Activated CD4-positive, alpha-beta T cell treated with anti-CD3 and anti-CD28 coated beads for 36 hours (primary cell): ENCODE results near the gene SMIM13. TPM values are rescaled to one million over a fixed set of nuclear protein-coding genes. Genes with fewer than 3 reads are reported as not detected.

ENCODE experiments used
- ATAC-seq: fragments of 200-7000 bp; cut with Tn5 transposase; one replicate; pipeline ENCODE4 v1.10.0; 2021; ENCODE audit warnings: mild to moderate bottlenecking, moderate library complexity
- CTCF ChIA-PET: fragments of 350-600 bp; sonication (Branson Sonifier 250); formaldehyde crosslinking; loops from one replicate; lab custom pipeline; 2021; ENCODE audit warnings: antibody characterized with exemption; lab: Charles Lee
- POLR2A ChIA-PET: fragments of 350-600 bp; sonication (Branson Sonifier 250); formaldehyde crosslinking; loops from one replicate; lab custom pipeline; 2021; ENCODE audit warnings: antibody characterized with exemption, inconsistent platforms; lab: Charles Lee
- DNase-seq: peaks from one replicate; pipeline ENCODE4 v3.0.0-alpha.2; 2020
- H3K27ac Mint-ChIP-seq: one replicate; pipeline ENCODE4 v1.8.0; 2021; ENCODE audit warnings: mixed read lengths
- H3K27me3 Mint-ChIP-seq: one replicate; pipeline ENCODE4 v1.8.0; 2021; ENCODE audit warnings: mixed read lengths
- H3K36me3 Mint-ChIP-seq: one replicate; pipeline ENCODE4 v1.8.0; 2021; ENCODE audit warnings: low read depth, mixed read lengths
- H3K4me1 Mint-ChIP-seq: one replicate; pipeline ENCODE4 v1.8.0; 2021; ENCODE audit warnings: mixed read lengths
- H3K4me3 Mint-ChIP-seq: one replicate; pipeline ENCODE4 v1.8.0; 2021; ENCODE audit warnings: mild to moderate bottlenecking, moderate library complexity, mixed read lengths
- H3K9me3 Mint-ChIP-seq: one replicate; pipeline ENCODE4 v1.8.0; 2021; ENCODE audit warnings: low read depth, mixed read lengths
- intact Hi-C, 2 experiments: fragments of 100-400 bp; cut with DNase I in 1 of 2; cut with micrococcal nuclease in 1 of 2; formaldehyde crosslinking; loops; one replicate each; pipeline versions ENCODE4 v1.14.2 to v1.15.1; 2022 to 2024; cut with DNase I, micrococcal nuclease
- total RNA-seq, 2 experiments: library from RNA; stranded (reverse); gene quantifications; one replicate each; pipeline ENCODE4 v1.2.3, GENCODE V29; 2021

SMIM13 gene
- total RNA-seq, 2 experiments from 2014 or later, result 6.3 to 7.9 TPM

DNA sequence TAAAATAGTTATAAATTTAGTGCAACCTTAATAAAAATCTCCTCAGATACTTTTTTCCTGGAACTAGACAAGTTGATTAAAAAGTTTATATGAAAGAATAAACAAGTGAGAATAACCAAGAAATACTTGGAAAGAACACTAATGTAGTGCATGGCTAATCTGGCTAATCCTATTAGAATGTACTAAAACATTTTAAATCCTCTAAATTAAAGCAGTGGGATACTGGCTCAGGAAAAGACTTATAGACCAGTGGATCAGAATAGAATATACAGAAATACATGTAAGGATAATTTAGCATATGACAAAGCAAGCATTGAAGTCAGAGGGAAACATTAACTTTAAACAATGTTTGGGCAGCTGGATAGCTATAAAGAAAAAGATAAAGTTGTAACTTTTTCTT, 58.9 kb downstream of the SMIM13 start:
- no peak for DNase-seq
- ChIA-PET CTCF (interaction anchor here (1.0 to 2.4 kb wide), 2 partner anchors 307 to 344 kb away, joined by 3 to 14 read pairs; no protein-coding TSS in a partner anchor), POLR2A (no interaction called here)
- Mint-ChIP-seq H3K27ac (no peak overlapping the region), H3K9me3 (no peaks in the 10 kb centered on the region), H3K36me3 (no peaks in the 10 kb centered on the region), H3K4me3 (no peak overlapping the region), H3K4me1 (peaks cover 8% of the 10 kb centered on the region), H3K27me3 (peaks cover 11% of the 10 kb centered on the region)
- intact Hi-C loops, result loop anchor here in 1 of 2 experiments (5.0 kb wide), 1 partner anchor 200 kb away; no protein-coding TSS in a partner anchor
- ATAC-seq, result no peak

DNA sequence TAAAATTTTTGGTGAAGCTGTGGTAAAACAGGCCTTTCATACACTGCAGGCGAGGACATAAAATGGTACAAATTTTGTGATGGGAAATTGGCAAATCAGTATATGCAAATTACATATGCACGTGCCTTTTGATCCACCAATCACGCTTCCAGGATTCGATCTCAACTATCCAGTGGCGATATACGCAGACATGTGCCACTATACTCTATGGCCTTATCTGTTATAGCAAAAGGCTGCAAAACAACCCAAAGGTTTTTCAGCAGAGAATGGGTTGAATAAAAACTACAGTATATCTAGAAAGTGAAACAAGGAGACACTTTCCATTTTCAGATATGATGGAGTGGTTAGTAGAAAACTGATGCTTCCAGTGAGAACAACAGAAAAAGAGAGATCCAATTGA, 59.8 kb downstream of the SMIM13 start:
- ChIA-PET POLR2A (no interaction called here), CTCF (no interaction called here)
- peak overlapping the region; percentile 61 for H3K4me3 Mint-ChIP-seq
- H3K4me1 Mint-ChIP-seq, result peaks cover 8% of the 10 kb centered on the region
- H3K27me3 Mint-ChIP-seq, result peaks cover 11% of the 10 kb centered on the region
- H3K27ac Mint-ChIP-seq, result no peak overlapping the region
- no peaks in the 10 kb centered on the region for H3K36me3 Mint-ChIP-seq
- no peaks in the 10 kb centered on the region for H3K9me3 Mint-ChIP-seq
- intact Hi-C loops, result loop anchor here in 1 of 2 experiments (5.0 kb wide), 1 partner anchor 201 kb away; no protein-coding TSS in a partner anchor
- peak; percentile 23 for ATAC-seq
- DNase-seq, result no peak

DNA sequence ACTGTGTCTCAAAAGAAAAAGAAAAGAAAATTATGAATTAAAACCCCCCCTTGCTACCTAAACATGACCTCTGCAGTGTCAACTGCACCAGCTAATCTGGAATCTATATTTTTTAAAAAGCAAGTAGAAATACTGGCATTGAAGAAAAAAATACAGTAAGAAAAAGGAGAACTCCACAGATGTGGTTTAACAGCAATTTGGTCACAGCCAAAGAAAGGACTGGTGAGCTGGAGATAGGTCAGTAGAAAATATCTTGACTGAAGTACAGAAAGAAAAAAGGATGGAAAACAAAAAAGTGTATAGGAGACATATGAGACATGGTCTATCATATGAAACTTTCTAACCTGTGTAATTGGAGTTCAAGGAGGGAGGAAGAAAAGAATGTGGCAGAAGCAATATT, 62.0 kb downstream of the SMIM13 start:
- Mint-ChIP-seq H3K4me1 (peaks cover 8% of the 10 kb centered on the region), H3K9me3 (no peaks in the 10 kb centered on the region), H3K27ac (no peak overlapping the region), H3K27me3 (peaks cover 11% of the 10 kb centered on the region), H3K4me3 (no peak overlapping the region), H3K36me3 (no peaks in the 10 kb centered on the region)
- no peak for ATAC-seq
- DNase-seq, result no peak
- intact Hi-C loops, result no loop called here
- CTCF ChIA-PET, result interaction anchor here (1.1 to 2.0 kb wide), 2 partner anchors 16 to 340 kb away, joined by 3 to 7 read pairs; no protein-coding TSS in a partner anchor
- POLR2A ChIA-PET, result no interaction called here

DNA sequence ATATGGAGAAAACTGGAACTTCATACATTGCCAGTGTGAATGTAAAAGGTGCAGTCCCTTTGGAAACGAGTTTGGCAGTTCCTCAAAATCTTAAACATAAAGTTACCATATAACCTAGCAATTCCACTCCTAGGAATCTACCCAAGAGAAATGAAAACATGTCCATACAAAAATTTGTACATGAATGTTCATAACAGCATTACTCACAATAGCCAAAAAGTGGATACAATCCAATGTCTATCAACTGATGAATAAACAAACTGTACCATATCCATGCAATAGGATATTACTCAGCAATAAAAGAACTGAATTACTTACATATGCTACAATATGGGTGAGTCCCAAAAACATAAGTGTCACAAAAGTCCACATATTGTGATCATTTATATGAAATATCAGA, 66.6 kb downstream of the SMIM13 start:
- Mint-ChIP-seq H3K27ac (no peak overlapping the region), H3K27me3 (peaks cover 4% of the 10 kb centered on the region), H3K9me3 (no peaks in the 10 kb centered on the region), H3K4me1 (peaks cover 11% of the 10 kb centered on the region), H3K36me3 (no peaks in the 10 kb centered on the region), H3K4me3 (no peak overlapping the region)
- ChIA-PET CTCF (no interaction called here), POLR2A (no interaction called here)
- ATAC-seq (no peak), DNase-seq (no peak)
- intact Hi-C loops, result no loop called here

DNA sequence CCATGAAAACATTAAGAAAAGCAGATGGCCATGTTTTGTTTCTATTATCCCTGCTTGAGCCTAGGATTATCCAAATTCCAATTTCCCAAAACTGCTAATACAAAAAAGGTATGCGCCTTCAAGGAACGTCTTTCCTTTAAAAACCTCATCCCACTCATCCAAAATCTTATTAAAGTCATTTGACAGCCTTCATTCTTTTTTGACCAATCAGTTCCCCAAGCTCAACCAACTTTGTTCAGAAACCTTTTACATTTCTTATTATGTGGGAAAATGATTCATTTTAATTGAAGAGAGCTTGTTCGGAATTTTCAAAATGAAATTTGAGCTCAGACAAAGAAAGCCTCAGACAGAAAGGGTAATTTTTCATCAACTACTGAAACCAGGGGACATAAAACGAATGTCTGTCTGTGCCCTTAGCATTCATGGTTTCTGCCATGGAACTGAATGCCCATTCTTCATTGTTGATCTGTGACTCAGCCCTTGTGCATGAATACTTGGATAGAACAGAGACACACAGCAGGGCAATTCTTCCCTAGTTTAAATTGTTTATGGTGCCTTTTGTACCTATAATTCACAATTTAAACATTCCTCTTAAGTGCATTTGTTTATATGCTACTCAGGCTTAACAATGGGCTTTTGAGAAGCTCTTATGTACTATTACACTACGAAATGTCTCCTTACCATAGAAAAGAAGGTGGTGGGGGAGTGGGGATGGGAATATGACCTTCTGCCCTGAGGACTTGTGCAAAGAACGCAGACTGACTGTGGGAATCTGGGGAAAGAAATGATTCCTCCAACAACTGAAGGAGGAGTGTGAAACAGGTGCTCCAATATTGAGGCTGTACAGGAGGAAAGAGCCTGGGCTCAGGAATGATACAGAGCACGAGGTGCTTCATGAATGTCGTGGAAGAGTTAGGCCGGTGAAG, 67.7 kb downstream of the SMIM13 start:
- CTCF ChIA-PET, result interaction anchor here (0.6 to 1.2 kb wide), 2 partner anchors 23 to 307 kb away, joined by 3 read pairs; no protein-coding TSS in a partner anchor
- H3K36me3 Mint-ChIP-seq, result no peaks in the 10 kb centered on the region
- no peak overlapping the region for H3K4me3 Mint-ChIP-seq
- no peak for DNase-seq
- H3K9me3 Mint-ChIP-seq, result no peaks in the 10 kb centered on the region
- no peaks in the 10 kb centered on the region for H3K27me3 Mint-ChIP-seq
- H3K27ac Mint-ChIP-seq, result no peak overlapping the region
- POLR2A ChIA-PET, result no interaction called here
- peaks cover 16% of the 10 kb centered on the region for H3K4me1 Mint-ChIP-seq
- ATAC-seq, result no peak
- intact Hi-C loops, result no loop called here

DNA sequence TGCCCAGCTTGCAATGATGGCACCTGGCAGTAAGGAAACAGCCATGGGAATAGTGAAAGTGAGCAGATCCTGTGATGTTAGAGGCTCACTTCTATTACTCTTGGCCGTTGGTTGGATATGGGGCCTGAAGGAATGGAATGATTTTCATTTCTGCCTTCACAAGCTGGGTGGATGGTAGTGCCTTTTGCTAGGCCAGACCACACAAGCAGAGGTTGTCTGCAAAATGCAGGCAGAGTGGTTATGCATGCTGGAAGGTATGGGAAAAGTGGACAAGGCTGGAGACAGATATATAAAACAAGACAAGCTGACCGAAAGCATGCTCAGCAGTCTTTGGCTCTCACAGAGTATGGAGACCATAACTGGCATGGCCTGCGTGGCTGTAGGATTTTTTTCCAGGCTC, 68.6 kb downstream of the SMIM13 start:
- no peak overlapping the region for H3K4me3 Mint-ChIP-seq
- DNase-seq, result no peak
- no peaks in the 10 kb centered on the region for H3K36me3 Mint-ChIP-seq
- peaks cover 16% of the 10 kb centered on the region for H3K4me1 Mint-ChIP-seq
- ATAC-seq, result no peak
- intact Hi-C loops, result no loop called here
- H3K27me3 Mint-ChIP-seq, result no peaks in the 10 kb centered on the region
- H3K27ac Mint-ChIP-seq, result no peak overlapping the region
- CTCF ChIA-PET, result interaction anchor here (1.0 to 1.2 kb wide), 3 partner anchors 13 to 334 kb away, joined by 3 to 4 read pairs (median 4); no protein-coding TSS in a partner anchor
- H3K9me3 Mint-ChIP-seq, result no peaks in the 10 kb centered on the region
- POLR2A ChIA-PET, result no interaction called here

DNA sequence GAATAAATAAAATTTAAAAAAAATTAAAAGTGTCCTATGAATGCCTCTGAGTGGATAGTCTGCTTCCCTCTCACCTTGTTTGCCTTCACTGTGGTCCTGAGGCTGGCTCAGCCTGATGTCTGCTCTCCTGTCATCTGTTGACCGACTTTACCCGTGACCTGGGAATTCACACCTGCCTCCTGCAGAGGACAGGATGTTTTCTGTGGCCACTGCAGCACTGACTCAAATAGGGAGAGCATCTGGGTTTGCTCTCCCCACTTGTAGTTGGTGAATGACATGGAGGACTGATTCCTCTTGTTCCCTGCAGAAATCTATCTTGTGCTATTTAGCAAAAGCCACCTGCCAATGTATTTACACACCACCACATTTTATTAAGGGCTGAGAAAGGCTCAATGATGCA, 70.3 kb downstream of the SMIM13 start:
- peak; percentile 27 for DNase-seq
- Mint-ChIP-seq H3K27me3 (no peaks in the 10 kb centered on the region), H3K27ac (no peak overlapping the region), H3K9me3 (no peaks in the 10 kb centered on the region), H3K36me3 (no peaks in the 10 kb centered on the region), H3K4me3 (no peak overlapping the region), H3K4me1 (peaks cover 16% of the 10 kb centered on the region)
- ChIA-PET CTCF (no interaction called here), POLR2A (no interaction called here)
- ATAC-seq, result peak; percentile 63
- intact Hi-C loops, result no loop called here

DNA sequence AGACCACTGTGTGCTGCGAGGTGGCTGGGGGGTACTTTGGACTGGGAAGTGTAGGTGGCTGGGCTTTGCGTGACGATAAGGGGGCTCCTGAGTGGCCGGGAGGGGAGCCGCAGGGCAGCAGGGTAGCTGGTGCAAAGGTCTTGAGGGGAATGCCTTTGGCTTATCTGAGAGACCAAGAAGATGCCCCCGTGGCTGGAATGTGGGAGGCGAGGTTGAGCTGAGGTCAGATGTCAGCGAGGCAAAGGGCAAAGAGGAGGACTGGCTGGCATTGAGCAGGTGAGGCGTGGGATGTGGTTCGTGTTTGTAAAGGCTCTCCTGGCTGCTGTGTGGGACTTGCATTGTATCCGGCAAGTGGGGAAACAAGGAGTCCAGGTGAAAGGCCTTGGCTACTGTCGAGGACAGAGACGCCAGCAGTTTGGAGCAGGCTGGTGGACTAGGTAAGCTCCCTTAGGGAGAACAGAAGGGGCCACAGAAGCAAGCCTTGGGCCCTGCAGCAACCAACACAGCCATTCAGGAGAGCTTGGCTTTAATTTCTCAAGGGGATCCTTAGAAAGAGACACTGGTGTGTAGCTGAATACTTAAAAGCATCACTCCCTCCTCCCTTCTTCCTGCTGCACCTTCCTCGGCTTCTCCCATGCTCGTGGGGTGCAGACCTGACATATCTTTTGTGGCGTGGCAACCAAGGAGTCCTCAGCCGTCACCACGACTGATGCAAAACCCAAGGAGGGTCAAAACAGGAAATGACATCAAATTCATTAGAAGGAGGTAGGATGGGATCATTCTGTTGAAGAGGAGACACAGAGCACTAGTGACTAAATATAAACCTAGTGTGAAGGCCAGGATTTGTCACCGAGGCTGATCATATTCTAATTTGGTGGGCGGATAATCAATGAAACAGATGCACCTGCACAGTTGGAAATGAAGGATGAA, 71.3 kb downstream of the SMIM13 start:
- no peaks in the 10 kb centered on the region for H3K36me3 Mint-ChIP-seq
- no peak overlapping the region for H3K27ac Mint-ChIP-seq
- H3K9me3 Mint-ChIP-seq, result no peaks in the 10 kb centered on the region
- DNase-seq, result peak; percentile 16
- POLR2A ChIA-PET, result no interaction called here
- H3K4me1 Mint-ChIP-seq, result peaks cover 16% of the 10 kb centered on the region
- H3K4me3 Mint-ChIP-seq, result no peak overlapping the region
- intact Hi-C loops, result no loop called here
- H3K27me3 Mint-ChIP-seq, result no peaks in the 10 kb centered on the region
- CTCF ChIA-PET, result interaction anchor here (0.6 kb wide), 1 partner anchor 60 kb away, joined by 3 read pairs; no protein-coding TSS in a partner anchor
- ATAC-seq, result peak; percentile 49

DNA sequence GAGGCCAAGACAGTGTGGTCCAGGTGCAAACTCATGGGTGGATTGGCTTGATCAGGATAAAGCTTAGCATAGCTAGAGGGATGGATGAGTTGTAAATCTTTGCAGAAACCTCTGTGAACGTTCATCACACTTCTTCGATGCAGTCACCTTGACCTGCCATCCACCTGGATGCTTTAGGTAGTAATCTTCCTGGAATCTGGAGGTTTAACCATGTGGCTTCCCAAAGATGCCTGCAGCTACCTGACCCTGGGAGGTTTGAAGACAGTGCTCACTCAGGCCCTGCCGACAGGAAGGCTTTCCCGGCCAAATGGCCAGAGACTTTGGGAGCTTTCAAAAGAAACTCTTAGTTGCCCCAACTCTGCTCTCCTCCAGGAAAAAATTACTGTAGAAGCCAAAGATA, 73.3 kb downstream of the SMIM13 start:
- Mint-ChIP-seq H3K36me3 (no peaks in the 10 kb centered on the region), H3K9me3 (no peaks in the 10 kb centered on the region), H3K4me1 (peaks cover 16% of the 10 kb centered on the region), H3K27me3 (no peaks in the 10 kb centered on the region), H3K27ac (no peak overlapping the region), H3K4me3 (no peak overlapping the region)
- intact Hi-C loops, result no loop called here
- DNase-seq (no peak), ATAC-seq (no peak)
- ChIA-PET CTCF (interaction anchor here (2.3 kb wide), 1 partner anchor 329 kb away, joined by 20 read pairs; no protein-coding TSS in a partner anchor), POLR2A (interaction anchor here (0.5 kb wide), 1 partner anchor 111 kb away, joined by 3 read pairs; no protein-coding TSS in a partner anchor)

DNA sequence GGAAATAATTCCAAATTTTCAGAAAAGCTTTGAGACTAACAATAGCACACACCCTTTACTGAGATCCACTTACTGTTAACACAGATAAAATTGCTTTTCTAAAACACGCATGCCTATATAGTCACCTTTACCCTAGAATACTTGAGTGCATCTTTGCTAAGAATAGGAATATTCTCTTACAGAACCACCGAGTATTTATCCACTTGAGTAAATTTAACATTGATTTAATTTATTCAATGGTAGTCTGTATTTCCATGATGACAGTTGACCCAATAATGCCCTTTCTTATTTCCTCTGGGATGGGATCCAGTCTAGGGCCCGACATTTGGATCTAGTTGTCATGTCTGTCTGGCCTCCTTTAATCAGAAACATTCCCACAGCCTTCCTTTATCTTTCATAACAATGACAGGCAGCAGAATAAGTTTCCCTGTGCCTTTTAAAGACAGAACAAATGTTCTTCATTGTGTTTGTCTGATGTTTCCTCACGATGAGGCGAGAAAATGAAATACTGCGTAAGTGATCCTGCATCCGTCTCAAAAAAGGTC, 74.5 kb downstream of the SMIM13 start:
- Mint-ChIP-seq H3K9me3 (no peaks in the 10 kb centered on the region), H3K4me3 (no peak overlapping the region), H3K36me3 (no peaks in the 10 kb centered on the region), H3K4me1 (peaks cover 26% of the 10 kb centered on the region), H3K27me3 (no peaks in the 10 kb centered on the region), H3K27ac (no peak overlapping the region)
- no peak for DNase-seq
- POLR2A ChIA-PET, result no interaction called here
- ATAC-seq, result no peak
- CTCF ChIA-PET, result interaction anchor here (1.0 to 2.3 kb wide), 2 partner anchors 24 to 328 kb away, joined by 3 to 20 read pairs; no protein-coding TSS in a partner anchor
- intact Hi-C loops, result no loop called here
